ENCODE measurements around the gene TEX14.
A peak's percentile ranks its signal among the peaks of the same experiment; 100 is the strongest.
"Not testable (repeated sequence)": the region's sequence is repeated elsewhere in the genome, so short reads cannot be mapped to it uniquely, and the experiment has no call there.

Gene TEX14

DNA sequence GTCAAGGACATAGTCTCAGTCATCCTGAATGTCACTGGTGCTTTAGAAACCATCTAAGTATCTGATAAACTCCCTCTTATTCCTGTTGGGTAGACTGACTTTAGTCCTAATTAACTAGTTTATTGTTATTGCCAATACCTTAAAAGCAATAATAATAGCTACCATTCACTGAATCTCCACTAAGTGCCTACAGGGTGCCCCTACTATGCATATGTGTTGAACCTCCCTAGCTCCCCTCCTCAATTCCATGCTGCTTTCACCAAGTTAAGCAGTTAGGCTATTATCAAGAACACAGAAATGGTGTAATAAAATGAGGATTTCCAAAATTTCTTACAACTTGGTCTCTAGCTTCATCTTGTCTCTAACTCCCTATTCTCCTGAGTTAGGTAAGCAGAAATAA is 89.9 kb downstream of the TEX14 start:
- no peak for DNase-seq

DNA sequence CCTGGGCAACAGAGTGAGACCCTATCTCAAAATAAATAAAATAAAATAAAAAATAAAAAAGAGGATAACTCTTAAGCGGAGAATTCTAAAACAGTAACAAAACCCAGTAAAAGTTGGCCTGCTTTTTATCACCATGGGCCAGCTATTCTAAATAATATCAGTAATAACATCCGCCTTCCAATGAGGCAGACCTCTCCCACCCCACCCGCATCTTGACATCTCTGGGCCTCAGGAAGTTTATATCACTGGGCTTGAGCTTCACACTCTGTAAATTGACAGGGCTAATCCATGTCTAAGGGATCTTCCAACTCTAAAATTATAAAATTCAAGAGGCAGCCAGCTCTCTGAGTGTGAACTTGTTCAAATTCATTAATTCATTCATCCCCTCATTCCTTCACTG is 94.5 kb downstream of the TEX14 start:
- no peak for DNase-seq

DNA sequence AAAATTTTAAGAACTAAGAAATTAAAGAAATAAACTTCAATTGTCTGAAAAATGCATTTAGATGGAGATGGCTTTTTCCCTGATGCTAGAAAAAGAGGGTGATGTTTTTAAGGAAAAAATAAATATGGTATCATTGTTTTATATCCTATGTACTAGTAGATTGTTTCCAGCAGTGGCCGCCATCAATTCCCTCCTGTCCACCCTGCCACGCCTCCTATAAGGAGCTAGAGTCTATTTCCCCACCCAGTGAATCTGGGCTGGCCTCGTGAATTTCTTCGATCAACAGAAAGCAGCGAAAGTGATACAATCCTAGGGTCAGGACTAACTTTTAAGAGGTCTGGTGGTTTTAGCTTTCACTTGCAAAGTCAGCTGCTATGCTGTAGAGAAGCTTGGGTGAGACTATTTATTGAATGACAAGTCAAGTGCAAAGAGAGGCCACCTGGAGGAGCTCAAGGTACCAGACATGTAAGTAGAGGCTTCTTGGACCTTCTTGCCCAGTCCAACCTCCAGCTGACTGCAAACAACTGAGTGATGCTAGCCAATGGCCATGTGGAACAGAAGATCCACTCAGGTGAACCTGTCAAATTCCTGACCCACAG is 96.6 kb downstream of the TEX14 start:
- DNase-seq = no peak

DNA sequence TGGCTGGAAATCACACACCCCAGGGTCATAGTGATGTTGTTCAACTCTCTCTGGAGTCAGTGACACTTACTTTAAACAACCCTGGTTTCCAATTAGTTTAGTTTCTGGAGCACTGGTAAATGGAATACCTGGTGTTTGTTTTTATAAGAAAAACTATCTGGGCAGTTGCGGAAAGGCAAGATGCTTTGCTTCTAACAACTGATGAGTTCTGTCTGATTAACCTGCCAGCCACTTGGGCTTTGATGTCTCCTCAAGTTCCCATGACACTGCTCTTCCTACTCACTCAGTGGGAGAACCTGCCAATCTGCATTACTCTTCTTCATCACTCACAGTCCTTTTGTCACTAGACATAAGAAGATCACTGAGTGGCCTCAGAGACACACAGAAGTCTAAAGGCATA is 98.7 kb downstream of the TEX14 start:
- no peak for DNase-seq

DNA sequence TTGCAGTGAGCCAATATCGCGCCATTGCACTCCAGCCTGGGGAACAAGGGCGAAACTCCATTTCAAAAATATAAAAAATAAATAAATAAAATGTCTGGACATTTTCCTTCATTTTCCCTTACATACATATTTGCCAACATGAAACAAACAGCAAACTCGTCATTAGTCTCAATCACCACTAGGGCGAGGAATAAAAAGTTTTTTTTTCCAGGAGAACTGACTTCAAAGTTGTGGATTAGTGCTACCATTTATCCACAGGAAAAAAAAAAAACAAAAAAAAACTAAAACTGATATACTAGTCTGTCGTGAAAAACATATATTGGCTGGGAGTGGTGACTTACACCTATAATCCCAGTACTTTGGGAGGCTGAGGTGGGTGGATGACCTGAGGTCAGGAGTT is 100.4 kb downstream of the TEX14 start:
- DNase-seq = no peak

DNA sequence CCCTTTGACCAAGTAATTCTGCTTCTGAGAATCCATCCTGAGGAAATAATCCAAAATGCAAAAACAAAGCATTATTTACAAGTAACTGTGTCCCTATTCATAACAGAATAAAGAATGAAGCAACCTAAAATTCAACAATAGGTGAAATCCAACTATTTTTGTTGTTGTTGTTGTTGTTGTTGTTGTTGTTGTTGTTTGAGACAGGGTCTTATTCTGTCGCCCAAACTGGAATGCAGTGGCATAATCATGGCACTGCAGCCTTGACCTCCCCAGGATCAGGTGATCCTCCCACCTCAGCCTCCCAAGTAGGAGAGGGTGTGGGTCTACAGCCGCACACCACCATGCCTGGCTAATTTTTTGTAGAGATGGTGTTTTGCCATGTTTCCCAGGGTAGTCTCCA is 101.5 kb downstream of the TEX14 start:
- DNase-seq = no peak

DNA sequence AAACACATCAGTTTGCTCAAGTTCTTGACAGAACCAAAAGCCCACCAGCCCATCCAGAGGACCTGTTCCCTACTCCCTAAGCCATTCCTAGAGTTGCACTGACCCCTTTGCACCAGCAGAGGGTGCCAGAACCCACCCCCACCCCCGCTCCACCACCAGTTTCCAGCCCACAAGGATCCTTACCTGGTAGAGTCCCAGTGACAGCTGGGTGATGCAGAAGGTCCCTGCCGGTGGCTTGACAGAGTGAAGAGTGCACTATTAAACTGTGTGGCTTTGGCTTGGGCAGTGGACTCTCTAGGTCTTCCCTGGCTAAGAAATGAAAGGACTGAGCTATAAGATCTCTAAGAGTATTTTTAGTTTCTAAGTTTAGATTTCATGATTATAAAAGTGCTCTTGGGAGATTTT is 104.1 kb downstream of the TEX14 start:
- DNase-seq = peak; percentile 33 to 76 (median 55)

DNA sequence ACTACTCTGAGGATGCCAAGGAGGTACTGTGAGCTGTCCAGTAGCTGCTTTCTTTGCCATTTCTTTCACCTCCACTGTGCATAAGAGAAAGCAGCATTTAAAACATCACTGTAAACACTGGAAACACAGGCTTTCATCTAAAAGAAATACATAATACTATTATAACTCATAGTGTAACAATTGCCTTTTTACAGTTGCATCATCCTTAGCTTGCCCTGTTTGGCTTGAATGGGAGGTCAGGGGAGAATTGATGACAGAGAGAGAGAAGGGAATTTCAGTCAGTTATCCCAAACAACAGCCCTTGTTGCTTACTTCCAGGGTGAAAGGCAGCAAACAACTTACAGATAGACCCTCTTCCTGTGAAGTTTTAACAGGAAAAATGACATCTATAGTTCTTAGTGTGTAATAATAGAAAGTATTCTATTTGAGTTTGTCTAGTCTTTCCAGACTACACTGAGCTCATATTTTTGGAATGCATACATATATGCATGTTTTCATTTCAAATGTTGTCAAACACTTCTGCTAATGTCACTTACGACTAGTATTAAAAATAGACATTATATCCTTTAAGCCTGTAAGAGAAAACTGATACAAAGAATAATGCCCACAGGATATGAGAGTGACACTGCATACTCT is 105.7 kb downstream of the TEX14 start:
- DNase-seq = no peak

DNA sequence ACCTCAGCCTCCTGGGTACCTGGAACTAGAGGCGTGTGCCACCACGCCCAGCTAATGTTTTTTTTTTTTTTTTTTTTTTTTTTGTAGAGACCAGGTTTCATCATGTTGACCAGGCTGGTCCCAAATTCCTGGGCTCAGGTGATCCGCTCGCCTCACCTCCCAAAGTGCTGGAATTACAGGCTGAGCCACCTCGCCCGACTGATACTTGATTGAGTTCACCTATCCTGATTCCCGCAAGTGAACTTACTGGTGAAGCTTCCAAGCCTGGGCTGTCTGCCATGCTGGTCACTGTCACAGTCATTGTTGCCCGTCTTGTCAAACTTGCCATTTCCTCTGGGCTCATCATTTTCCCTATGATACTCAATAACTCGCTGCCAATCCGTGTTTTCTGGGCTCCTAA is 106.3 kb downstream of the TEX14 start:
- no peak for DNase-seq

DNA sequence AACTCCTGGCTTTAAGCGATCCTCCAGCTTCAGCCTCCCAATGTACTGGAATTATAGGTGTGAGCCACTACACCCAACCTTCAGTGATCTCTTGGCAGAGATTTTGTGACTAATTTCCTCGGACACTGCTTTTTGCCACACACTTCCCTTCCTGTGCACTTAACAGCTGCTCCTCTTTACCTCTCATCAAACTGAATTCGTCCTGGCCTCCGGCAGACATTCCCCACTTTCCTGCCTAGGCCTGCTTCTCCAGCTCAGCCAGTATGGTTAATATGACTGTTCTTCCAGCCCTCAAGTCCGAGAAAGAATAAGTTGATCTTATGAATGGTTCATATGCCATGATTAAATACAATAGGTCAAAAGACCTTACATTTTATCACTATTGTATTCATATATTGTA is 108.4 kb downstream of the TEX14 start:
- no peak for DNase-seq

DNA sequence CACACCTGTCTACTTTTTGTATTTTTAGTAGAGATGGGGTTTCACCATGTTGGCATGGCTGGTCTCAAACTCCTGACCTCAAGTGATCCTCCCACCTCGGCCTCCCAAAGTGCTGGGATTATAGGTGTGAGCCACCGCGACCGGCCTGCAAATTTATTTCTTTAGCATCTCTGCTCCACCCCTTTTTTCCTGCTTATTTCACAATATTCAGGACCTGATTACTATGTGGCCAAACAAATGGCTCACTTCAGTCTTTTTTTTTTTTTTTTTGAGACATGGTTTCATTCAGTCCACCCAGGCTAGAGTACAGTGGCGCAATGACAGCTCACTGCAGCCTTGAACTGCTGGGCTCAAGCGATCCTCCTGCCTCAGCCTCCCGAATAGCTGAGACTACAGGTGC is 109.1 kb downstream of the TEX14 start:
- DNase-seq = not testable (repeated sequence)

DNA sequence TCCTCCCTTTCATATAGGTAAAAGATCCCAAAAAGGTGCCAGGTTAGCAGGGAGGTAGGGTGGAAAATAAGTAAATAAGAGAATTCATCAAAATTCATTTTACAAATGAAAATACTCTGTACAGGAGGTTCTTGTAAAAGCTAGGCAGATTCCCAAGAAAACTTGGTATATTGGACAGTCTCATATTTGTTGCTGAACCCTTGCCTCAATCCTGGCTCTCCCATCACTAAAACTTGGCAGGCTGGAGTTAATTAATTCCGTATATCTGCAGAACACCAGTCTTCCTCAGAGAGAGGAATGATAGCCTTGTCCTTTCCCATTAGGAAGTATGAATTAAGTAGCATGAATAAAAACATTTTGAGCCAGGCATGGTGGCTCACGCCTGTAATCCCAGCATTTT is 111.2 kb downstream of the TEX14 start:
- DNase-seq = no peak

DNA sequence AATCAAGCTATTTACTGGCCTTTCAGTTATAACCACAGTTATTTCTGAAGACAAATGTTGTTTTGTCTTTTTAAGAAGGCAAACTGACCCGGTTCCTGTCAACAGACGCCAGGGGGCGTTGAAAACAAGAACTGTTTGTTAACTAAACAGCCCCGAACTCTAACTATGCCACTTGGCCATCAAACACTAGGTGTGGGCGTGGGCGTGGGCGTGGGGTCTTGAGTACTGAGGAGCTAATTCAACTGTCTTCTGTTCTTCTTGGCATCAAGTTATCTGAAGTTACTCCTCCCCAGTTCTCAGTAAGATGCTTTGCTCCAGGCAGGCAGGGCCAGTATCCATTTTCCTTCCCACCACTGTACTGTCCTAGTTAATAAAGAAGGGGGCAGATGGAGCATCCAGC is 114.1 kb downstream of the TEX14 start:
- DNase-seq = peak; percentile 9 to 37 (median 29)

DNA sequence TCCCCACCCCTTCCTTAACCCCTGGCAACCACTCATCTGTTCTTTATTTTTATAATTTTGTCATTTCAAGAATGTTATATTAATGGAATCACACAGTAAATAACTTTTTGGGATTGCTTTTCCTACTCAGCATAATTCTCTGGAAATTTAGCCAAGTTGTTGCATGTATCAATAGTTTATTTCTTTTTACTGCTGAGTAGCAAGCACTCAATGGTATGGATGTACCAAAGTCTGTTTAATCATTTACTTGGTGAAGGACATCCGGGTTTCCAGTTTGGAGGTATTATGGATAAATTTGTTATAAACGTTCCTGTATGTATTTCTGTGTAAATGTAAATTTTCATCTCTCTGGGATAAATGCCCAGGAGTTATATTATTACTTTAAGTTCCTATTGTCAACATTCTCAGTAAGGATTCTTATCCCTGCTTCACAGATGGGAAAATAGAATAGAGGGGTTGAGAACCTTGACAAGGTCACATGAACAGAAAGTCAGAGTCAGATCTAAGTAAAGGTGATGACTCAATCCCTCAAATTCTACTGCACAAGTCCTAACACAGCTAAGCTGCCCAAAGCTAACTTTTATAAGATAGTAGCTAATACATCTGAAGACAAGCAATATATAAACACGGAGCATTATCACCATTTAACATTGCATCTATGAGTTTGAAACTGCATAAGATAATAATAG is 115.0 kb downstream of the TEX14 start:
- DNase-seq = no peak

DNA sequence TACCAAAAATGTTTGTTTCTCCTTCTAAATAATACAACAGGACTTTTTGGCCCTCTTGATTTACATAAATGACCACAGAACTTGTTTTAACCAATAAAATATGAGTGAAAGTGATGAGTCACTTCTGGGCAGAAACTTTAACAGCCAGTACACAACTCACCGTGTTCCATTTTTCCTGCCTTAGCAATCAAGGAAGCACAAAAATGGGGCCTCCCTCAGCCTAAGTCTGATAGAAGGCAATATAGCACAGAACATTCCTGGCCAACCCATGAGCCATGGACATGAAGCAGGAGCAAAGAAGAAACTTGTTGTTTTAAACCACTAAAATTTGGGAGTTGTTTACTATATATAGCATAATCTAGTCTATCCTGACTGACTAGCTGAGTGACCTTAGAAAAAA is 116.3 kb downstream of the TEX14 start:
- no peak for DNase-seq

DNA sequence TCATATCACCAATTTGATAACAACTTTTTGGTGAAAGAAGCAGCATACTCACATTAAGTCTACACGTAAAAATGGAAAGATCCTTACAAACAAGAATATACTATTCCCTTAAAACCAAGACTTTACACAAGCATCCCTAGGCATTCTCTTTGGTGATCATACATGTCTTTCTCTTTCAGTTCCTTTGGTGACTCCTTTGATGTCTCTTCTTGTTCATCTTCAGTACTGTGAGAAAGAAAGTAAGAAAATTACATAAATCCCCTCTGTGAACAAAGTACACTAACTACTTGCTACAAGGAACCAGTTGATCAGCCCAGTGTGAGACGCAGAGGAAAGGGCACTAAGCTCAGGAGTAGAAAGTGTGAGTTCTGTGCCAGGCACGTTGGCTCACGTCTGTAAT is 117.8 kb downstream of the TEX14 start:
- no peak for DNase-seq

DNA sequence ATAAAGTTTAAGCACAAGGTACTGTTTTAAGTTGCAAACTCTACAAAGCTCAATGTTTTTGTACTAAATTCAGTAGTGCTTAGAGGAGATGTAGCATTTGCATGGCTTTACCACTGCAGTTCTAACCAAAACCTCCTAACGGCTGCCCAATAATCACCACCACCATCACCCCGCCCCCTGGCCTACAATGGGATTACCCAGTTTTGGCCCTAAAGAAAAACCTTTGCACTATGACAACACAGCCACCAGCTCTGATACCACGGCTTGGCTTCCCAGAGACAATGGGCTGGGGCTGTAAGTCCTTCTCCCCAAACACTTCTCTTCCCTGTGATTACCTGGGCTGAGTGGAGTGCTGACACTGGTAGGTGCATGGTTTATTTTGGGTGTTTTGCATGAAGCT is 119.0 kb downstream of the TEX14 start:
- no peak for DNase-seq

DNA sequence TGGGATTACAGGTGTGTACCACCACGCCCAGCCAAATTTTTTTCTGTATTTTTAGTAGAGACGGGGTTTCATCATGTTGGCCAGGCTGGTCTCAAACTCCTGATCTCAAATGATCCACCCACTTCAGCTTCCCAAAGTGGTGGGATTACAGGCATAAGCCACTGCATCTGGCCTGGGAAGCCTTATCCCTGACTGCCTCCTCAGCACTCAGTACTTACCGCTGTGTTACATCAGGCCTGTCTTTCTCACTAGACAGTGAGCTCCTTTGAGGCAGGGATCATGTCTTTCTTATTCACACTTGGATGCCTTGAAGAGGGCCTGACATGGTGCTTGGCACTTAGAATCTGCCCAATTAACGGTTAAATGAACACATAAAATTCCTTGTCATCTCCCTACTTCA is 121.1 kb downstream of the TEX14 start:
- DNase-seq = no peak

DNA sequence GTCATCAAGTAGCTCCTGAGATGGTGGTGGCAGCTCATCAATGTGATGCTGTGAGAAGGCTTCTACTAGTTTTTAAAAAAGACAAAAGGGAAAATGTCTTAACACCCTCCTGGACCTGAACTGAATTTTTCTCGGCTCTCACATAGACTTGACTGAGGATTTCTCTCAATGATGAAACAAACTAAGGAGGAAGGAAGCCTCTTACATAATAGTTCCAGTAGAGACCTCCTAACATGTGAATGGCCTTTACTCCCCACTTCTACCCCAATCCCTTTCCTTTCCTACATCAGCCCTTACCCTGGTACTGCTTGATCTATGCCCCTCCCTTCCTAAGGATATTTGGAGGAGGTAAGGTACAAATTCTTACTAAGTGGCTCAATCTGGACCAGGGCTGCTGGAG is 122.6 kb downstream of the TEX14 start:
- DNase-seq = no peak

DNA sequence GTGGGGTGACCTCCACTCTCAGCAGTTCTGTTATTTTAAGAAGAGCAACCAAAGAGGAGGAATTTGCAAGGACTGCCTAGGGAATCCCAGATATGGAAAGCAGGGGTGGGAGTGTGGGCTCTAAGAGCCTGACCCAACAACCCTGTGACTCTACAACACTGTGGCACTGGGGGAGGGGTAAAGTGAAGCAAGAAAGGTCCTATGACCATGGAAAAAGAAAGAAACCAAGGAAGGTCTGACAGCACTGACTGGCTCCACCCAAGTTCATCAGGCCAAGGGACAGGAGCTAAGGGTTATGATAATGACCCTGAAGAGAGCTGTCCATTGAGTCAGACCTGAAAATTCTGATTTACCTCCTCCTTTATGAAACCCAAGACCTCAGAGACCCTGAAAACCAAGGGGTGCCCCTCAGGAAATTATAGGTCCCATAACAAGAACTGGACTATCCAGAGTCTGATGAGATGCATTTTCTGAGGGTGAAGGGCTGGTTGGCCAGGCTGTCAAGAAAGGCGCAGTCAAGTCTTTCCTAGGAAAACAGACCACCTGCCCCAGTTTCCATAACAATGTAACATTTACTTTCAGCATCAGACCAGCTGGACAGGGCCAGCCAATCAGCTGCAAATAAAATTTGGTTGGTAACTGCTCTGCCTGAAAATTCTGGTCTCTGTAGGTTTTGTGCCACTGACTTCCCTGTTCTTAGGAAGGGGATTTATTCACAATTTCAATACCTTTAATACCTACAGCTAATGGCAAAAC is 123.6 kb downstream of the TEX14 start:
- no peak for DNase-seq

DNA sequence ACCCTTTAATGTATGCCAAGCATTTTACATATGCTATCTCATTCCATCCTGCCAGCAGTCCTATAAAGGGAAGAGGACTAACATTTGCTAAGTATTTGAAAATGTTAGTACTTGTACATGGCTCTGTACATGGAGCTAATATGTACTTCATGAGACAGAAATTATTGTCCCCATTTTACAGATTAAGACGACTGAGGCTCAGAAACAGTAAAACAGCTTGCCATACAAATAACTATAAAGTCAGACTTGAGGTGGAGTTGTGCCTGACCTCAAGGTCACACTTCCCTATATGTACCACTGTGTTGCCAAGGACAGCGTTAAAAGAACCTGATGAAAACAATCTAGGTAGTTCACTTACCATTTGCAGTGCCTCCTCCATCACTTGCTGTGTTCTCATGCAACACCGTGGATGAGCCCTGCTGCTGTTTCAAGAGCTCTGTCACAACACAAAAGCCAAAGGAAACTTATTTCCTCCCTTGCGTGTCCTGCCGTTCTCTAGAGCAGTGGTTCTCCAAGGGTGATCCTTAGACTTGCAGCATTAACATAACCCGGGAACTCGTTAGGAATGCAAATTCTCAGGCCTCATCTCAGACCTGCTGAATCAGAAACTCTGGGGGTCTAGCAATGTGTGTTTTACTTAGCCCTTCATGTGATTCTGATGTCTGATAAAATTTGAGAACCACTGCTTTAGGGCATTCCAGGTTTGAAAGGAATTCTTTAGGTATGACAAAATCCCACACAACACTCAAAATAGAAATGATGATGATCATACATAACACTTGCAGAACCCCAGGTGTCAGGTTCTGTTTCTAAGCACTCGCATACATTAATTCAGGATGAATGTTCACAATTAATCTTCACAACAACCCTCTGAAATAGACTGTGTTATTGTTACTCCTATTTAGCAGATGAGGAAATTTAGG is 126.2 kb downstream of the TEX14 start:
- DNase-seq = no peak

DNA sequence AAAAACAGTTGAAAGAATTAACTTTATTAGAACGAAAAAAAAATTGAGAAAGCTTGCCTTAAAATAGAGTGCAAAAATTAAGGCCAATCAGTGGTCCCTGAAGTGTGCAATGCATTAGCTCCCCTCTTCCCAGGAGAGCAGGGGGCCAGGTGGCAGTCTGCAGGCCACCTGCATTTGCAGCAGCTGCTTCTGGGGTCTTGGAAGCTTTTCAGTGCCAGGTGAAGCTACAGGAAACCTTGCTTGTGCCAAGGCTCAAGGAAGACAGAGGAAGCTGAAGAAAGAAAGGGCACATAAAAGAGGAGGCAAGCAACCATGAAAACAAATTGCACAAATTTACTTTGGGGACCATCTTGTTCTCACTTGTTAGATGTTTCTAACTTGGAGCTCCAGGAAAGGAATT is 126.9 kb downstream of the TEX14 start:
- peak in 1 of 3 experiments; percentile 12 for DNase-seq

DNA sequence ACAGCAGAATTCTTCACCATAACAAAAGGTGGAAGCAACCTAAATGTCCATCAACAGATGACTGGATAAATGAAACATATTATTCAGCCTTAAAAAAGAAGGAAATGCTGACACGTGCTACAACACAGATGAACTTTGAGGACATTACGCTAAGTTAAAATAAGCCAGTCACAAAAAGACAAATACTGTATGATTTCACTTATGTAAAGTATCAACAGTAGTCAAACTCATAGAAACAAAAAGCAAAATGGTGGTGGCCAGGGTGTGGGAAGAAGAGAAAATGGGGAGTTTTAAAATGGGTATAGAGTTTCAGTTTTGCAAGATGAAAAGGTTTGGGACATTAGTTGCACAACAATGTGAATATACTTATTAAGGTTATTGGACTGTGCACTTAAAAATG is 127.6 kb downstream of the TEX14 start:
- DNase-seq = no peak

All from NCI-H1417 (cell line).